HCT116 (cell line): ENCODE measurements around the gene NPS.
A peak's percentile ranks its signal among the peaks of the same experiment; 100 is the strongest.

Experiments
- CTCF ChIP-seq, 3 experiments: fragments of 200-600 bp in 1 of 3; sonication (generic) in 1 of 3; IDR thresholded peaks in 2 of 3; conservative IDR thresholded peaks in 1 of 3; 2 replicates each; pipeline ENCODE4 v1.5.1; 2012 to 2017; ENCODE audit warnings: low read depth in 2 of 3, low read length in 2 of 3, antibody characterized with exemption in 1 of 3, borderline replicate concordance in 1 of 3, control low read depth in 1 of 3, mild to moderate bottlenecking in 1 of 3, mixed read lengths in 1 of 3, mixed run types in 1 of 3, moderate library complexity in 1 of 3; ENCODE audit not compliant: insufficient read depth in 1 of 3
- POLR2A ChIP-seq: IDR thresholded peaks from 2 replicates; pipeline ENCODE4 v1.7.0; 2011; ENCODE audit warnings: borderline replicate concordance; ENCODE audit not compliant: insufficient read depth, insufficient read length; ENCODE audit errors: extremely low read depth
- POLR2AphosphoS5 ChIP-seq: IDR thresholded peaks from 2 replicates; pipeline ENCODE4 v1.6.1; 2011; ENCODE audit warnings: mild to moderate bottlenecking, low read depth, low read length, moderate library complexity
- REST ChIP-seq: IDR thresholded peaks from 2 replicates; pipeline ENCODE4 v1.6.1; 2012; ENCODE audit warnings: low read depth
- SP1 ChIP-seq: IDR thresholded peaks from 2 replicates; pipeline ENCODE4 v1.6.1; 2012; ENCODE audit warnings: low read depth
- TF ChIP-seq, protein P1 (sequence below): IDR thresholded peaks from 2 replicates; pipeline ENCODE4 v1.6.1; 2012

DNA sequence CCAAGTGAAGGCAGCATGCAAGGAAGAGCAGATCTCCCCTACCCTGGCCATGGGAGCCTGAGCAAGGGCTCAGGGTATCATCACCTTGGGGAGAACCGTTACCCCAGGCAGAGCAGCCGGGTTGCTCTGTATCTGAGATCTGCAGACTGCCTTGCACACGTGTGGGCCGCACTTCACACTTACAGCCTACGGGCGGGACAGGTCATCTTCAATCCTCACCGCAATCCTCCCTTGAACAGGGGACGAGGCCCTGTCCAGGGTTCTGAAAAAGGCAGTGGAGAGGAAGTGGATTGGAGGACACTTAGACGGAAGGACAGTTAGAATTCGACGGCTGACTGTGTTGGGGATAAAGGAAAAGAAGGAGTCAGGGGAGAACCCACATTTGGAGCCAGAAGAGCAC is 51.4 kb downstream of the NPS start:
- TF ChIP-seq CTCF (IDR thresholded peaks at IDR 0.05 in 2 of 3, conservative IDR thresholded peaks at IDR 0.05 in 1 of 3; ENCODE audit: borderline replicate concordance in 1 of 3, insufficient read depth in 1 of 3, low read depth in 2 of 3, low read length in 2 of 3) = no peak
- no peak for TF ChIP-seq SP1
- no peak for TF ChIP-seq POLR2AphosphoS5
- TF ChIP-seq REST = peak; percentile 67
- no peak for TF ChIP-seq POLR2A
- TF ChIP-seq, protein P1, sequence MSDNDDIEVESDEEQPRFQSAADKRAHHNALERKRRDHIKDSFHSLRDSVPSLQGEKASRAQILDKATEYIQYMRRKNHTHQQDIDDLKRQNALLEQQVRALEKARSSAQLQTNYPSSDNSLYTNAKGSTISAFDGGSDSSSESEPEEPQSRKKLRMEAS = no peak
